ENCODE measurements around the gene LKAAEAR1.

DNA sequence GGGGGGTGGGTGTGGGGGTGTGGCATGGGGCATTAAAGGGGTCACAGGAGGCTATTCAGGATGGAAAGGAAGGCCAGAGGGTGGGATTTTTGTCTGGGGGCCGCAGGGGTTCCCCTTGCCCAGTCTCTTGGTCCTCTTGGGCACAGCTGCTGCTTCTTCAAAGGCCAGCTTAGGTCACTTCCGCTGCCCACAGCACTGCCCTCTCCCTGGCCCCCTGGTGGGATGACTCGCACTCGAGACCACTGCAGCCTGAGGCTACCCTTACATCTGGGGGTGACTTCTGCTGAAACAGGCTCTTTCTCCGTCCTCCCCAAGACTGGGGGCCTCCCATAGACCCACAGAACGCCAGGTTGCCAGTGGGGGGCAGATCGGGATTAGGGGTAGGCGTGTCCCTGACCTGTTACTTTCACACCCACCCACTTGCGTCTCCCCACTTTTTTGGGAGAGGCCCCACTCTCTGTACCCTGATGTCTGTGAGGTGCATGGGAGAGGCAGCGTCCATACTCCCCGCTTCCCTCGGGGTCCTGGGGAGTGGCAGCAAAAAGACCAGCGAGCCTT, 1.3 kb downstream of the LKAAEAR1 start:
- TF ChIP-seq CTCF (IDR thresholded peaks at IDR 0.05) (no peak), POLR2A (IDR thresholded peaks at IDR 0.05) (no peak), EP300 (IDR thresholded peaks at IDR 0.05) (no peak), POLR2AphosphoS5 (IDR thresholded peaks at IDR 0.05) (no peak)
